GM03348 (cell line): ENCODE measurements around the gene NLRC4.
"Not testable (repeated sequence)": the region's sequence is repeated elsewhere in the genome, so short reads cannot be mapped to it uniquely, and the experiment has no call there.

ENCODE experiments used
- DNase-seq: peaks from one replicate; pipeline ENCODE4 v3.0.0; 2012; ENCODE audit warnings: low spot score

Gene NLRC4

DNA sequence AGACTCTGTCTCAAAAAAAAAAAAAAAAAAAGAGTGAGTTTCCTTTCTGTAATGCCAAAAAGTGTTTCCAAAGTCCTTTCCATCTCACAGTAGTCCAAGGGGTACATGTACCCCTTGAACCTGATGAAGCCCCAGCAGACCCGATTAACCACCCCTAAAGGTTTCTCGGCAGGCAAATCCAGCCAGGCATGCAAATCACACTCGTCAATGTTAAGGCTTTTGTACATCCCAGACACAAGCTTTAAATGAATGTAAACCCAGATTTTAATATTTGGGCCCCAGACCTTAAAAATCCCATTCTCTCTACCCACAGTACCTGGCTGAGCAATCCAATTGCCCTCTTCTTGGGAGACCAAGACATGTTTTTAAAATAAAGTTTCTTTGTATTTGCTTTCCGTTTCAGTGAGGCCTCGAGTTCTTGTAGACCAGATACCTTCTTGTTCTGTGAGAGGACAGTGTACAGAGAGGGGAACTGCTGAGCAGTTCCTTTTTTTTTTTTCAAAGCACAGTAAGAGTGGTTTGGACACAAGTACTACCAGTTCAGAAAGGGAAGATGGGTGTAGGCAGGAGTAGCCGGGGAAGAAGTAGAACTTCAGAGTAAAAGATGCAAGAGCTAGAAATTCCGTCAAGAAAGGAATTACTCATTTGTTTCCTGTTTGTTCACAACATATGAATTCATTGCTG is at the start of gene NLRC4:
Gene NLRC4 (minus strand): TSS at position 465 of the 684 bp plus-strand sequence. CDS start 8,111 bp downstream, outside the sequence.
- no peak for DNase-seq

DNA sequence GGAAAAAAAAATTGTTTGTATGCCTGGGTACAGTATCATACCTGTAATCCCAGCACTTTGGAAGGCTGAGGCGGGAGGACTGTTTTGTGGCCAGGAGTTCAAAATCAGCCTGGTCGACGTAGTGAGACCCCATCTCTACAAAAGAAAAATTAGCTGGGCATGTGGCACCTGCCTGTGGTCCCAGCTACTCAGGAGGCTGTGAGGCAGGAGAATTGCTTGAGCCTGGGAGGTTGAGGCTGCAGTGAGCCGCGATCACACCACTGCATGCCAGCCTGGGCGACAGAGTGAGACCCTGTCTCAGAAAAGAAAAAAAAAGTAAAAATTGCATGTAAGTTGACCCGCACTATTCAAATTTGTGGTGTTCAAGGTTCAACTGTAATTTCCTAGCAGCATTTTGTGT is 45.9 kb upstream of the NLRC4 start:
- DNase-seq = no peak

DNA sequence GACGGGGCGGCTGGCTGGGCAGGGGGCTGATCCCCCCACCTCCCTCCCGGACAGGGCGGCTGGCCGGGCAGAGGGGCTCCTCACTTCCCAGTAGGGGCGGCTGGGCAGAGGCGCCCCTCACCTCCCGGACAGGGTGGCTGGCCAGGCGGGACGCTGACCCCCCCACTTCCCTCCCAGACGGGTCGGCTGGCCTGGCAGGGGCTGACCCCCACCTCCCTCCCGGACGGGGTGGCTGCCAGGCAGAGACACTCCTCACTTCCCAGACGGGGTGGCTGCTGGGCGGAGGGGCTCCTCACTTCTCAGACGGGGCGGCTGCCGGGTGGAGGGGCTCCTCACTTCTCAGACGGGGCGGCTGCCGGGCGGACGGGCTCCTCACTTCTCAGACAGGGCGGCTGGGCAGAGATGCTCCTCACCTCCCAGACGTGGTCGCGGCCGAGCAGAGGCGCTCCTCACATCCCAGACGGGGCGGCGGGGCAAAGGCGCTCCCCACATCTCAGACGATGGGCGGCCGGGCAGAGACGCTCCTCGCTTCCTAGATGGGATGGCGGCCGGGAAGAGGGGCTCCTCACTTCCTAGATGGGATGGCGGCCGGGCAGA is 29.4 kb upstream of the NLRC4 start:
- DNase-seq = not testable (repeated sequence)

- DNase-seq = not testable (repeated sequence)
These were observed 28.8 kb upstream of the NLRC4 start for GRCh38 chr2:32293493-32293892.

DNA sequence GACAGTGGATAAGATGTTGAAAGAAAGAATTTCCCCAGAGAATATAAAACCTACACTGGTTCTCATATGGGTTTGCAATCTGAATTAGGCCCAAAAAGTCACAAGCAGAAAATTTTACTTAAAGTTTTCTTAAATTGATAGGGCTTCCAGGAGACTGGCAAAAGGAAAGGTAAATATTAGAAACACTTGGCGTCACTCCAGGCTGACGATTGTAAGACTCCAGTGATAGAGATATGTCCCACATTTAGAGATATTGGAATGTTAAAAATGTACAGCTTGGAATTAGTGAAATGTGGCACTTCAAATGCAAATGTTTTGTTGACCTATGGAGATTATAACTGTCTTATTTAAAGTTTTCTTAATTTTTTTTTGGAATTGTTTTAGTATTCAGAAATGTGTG is 27.1 kb upstream of the NLRC4 start:
- no peak for DNase-seq

GRCh38 chr2:32290000-32290339 is 25.3 kb upstream of the NLRC4 start:
- DNase-seq = no peak

GRCh38 chr2:32289165-32289999 is 24.7 kb upstream of the NLRC4 start:
- peak; percentile 31 for DNase-seq

DNA sequence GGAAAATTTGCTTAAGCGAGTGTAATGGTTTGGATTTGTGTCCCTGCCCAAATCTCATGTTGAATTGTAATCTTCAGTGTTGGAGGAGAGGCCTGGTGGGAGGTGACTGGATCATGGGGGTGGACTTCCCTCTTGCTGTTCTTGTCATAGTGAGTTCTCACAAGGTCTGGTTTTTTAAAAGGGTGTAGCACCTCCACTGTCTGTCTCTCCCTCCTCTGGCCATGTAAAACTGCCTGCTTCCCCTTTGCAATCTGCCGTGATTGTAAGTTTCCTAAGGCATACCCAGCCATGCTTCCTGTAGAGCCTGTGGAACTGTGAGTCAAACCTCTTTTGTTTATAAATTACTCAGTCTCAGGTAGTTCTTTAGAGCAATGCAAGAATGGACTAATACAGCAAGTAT is 19.6 kb upstream of the NLRC4 start:
- DNase-seq = no peak

GRCh38 chr2:32278478-32278853 is 13.8 kb upstream of the NLRC4 start:
- no peak for DNase-seq

GRCh38 chr2:32277674-32278477 is 13.2 kb upstream of the NLRC4 start, which contains the start of gene YIPF4:
Gene YIPF4 (plus strand): TSS chr2:32277904. CDS start chr2:32278156, 252 bp downstream.
- DNase-seq = peak; percentile 100

GRCh38 chr2:32277363-32277673 is 12.6 kb upstream of the NLRC4 start:
- DNase-seq = no peak

- DNase-seq = not testable (repeated sequence)
These were observed 11.1 kb upstream of the NLRC4 start for GRCh38 chr2:32275790-32276189.

DNA sequence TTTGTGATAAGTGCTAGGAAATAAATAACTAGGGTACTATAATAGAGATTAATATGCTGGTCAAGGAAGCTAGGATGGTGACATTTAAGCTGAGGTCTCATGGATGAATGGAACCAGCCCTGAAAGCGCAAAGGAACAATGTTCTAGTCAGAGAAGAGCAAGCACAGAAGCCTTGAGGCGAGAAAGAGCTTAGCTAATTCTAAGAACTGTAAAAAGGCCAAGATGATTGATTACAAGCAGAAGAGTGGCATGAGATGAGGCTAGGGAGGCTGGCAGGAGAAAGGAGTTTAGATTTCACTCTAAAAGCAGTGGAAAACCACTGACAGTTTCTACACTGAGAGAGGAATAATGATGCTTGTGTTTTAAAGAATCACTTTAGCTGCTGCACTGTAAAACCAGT is 9.6 kb upstream of the NLRC4 start:
- DNase-seq = no peak

DNA sequence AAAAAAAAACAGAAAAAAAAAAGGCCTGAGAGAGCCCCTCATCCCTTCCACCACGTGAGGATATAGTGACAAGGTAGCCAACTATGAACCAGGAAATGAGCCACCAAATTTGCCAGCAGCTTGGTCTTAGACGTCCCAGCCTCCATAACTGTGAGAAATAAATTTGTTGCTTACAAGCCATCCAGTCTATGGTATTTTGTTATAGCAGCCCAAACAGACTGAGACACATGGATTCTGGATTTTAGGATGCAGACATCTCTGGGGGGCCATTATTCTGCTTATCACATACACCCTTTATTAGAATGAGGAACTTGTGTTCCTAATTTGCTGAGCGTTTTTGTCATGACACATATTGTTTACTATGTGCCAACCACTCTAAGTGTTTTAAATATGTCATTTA is 7.6 kb upstream of the NLRC4 start:
- no peak for DNase-seq

- DNase-seq = no peak
These were observed 6.4 kb upstream of the NLRC4 start for GRCh38 chr2:32271063-32271462.

GRCh38 chr2:32262105-32262504 is 2.6 kb downstream of the NLRC4 start:
- no peak for DNase-seq

- DNase-seq = no peak
These were observed 4.3 kb downstream of the NLRC4 start for GRCh38 chr2:32260376-32260775.

DNA sequence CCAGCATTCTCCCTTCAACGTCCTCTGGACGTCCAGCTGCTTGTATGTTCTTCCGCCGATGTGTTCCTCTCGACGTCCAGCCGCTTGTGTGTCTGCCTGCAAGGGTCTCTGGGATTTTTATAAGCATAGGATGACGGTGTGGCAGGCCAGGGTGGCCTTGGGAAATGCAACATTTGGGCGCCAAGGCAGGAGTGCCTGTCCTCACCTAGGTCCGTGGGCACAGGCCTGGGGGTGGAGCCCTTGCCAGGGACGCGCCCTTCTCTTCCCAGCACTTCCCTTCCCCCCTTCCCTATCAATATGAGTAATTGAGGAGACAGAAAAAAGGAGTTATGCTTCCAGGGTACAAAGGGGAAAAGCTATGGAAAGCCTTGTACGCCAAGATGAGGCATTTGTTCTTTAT is 6.4 kb downstream of the NLRC4 start:
- no peak for DNase-seq

- no peak for DNase-seq
These were observed 14.4 kb downstream of the NLRC4 start for GRCh38 chr2:32250290-32250689.

DNA sequence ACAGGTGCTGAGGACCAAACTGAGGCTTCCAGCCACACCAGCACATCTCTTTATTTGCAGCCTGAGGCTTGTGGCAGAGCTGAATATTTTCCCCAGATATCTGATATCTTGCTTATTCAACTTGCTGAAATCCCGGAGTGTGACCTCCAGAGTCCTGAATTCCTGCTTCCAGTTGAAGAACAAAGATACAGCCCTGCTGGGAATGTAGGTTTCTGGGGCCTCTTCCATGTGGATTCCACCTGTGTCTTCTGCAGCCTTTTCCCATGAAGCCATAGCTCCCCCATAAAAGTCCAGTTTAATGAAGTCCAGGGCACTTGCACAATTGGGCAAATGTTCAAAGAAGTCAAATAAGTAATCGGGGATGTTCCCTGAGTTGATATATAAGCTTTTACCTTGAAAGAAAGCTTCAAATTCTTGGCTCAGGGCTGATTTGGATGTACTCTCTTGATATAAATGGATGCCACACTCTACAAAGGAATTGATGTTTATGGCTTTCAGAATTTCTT is 14.9 kb downstream of the NLRC4 start:
- DNase-seq = no peak

GRCh38 chr2:32248299-32248698 is 16.4 kb downstream of the NLRC4 start:
- no peak for DNase-seq

GRCh38 chr2:32246911-32247310 is 17.8 kb downstream of the NLRC4 start:
- DNase-seq = no peak
